HL-60 (cell line): ENCODE data around the gene IRAK2.

Source experiments
- CTCF ChIP-seq: IDR thresholded peaks from one replicate; pipeline ENCODE4 v1.5.1; 2011; ENCODE audit warnings: low read length, control low read depth, inconsistent platforms; ENCODE audit not compliant: insufficient read depth
- GABPA ChIP-seq: IDR thresholded peaks from 2 replicates; pipeline ENCODE4 v1.6.1; 2012; ENCODE audit warnings: low read depth
- POLR2AphosphoS5 ChIP-seq: IDR thresholded peaks from 2 replicates; pipeline ENCODE4 v1.6.1; 2012; ENCODE audit warnings: low read depth
- SPI1 ChIP-seq: IDR thresholded peaks from 2 replicates; pipeline ENCODE4 v1.6.1; 2012; ENCODE audit warnings: low read depth, mild to moderate bottlenecking, borderline replicate concordance

- TF ChIP-seq POLR2AphosphoS5: no peak
- TF ChIP-seq CTCF: no peak
- no peak for TF ChIP-seq SPI1
- no peak for TF ChIP-seq GABPA
These were observed 70.8 kb downstream of the IRAK2 start for GRCh38 chr3:10235551-10235950.
